ENCODE data around the gene ANTXR1.
"Not testable (repeated sequence)": the region's sequence is repeated elsewhere in the genome, so short reads cannot be mapped to it uniquely, and the experiment has no call there.

ANTXR1 gene

DNA sequence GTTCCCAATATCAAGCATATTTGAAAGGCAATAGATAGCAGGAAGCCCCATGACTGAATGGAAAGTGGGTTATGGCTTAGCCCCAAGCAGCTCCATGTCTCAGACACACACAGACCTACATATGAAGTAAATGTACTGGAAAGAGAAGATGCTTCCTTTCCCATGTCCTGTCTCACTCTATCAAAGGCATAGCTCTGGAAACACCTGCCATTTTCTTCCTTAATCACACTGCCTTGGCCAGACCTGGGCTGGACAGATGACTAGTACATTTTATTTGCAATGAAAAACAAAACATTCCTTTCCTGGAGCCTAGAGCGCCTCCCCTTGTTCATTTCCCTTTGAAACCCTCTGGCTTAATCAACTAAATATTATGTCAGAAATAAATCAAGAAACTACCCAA is 160.7 kb downstream of the ANTXR1 start:
- FAIRE-seq: no peak
- TF ChIP-seq POU2F2 (IDR thresholded peaks at IDR 0.05; ENCODE audit: low read depth, low read length) (no peak), TAF1 (IDR thresholded peaks at IDR 0.05; ENCODE audit: low read depth, low read length) (no peak), SPI1 (IDR thresholded peaks at IDR 0.05; ENCODE audit: low read depth, low read length) (no peak), PAX5 (IDR thresholded peaks at IDR 0.05; ENCODE audit: insufficient read depth, low read length, severe bottlenecking) (no peak), POLR2A (IDR thresholded peaks at IDR 0.05; ENCODE audit: low read depth, low read length) (no peak)
- DNase-seq (ENCODE audit: insufficient read length, low spot score): no peak

DNA sequence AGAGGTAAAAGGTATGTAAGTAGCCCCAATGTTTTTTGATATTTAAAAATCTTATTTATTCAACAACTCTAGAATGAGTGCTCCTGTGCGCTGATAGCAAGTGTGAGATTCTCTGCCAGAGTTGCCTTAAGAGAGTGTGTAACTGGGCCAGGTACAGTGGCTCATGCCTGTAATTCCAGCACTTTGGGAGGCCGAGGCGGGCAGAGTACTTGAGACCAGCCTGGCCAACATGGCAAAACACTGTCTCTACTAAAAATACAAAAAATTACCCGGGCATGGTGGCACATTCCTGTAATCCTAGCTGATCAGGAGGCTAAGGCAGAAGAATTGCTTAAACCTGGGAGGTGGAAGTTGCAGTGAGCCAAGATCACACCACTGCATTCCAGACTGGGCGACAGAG is 161.2 kb downstream of the ANTXR1 start:
- DNase-seq (ENCODE audit: insufficient read length, low spot score); FAIRE-seq: not testable (repeated sequence)

DNA sequence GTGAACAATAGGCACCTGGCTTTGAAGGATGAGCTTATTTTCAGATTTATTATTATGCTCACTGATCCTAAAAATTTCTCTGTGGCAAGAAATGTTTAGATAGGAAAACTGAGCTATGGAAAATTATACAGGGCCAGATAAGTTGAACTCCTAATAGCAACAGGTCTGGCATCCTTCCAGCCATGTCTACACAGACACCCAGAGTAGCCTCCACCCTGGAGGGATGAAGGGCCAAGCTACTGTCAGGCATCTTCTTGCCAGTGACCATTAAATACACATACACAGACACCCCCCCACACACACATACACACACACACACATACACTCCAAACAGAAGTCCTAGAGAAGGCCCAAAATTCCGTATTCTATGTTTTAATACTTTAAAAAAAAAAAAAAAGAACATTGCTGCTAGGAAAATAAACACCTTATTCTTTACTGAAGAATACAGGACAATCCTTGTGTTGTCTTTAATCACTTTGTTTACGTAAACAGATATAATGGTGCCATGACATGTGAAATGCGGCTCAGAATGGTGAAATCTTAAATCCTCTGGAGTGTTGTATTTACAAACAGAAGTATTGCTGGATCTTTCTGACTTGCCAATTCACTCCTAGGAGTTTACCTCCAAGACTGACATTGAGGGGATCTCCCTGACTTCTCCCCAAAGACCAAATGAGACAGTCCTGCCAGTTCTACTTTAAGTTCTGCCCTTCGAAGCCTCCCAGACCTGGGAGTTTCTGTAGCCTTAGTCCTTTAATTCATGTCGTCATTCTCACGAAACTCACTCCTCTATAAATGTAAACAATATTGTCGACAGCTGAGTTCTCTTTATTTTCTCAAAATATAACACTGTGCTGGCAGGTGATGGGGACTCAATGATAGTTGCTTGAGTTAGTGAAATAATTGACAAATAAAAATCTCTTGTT is 163.1 kb downstream of the ANTXR1 start:
- no peak for FAIRE-seq
- DNase-seq (ENCODE audit: insufficient read length, low spot score): no peak
- TF ChIP-seq POU2F2 (IDR thresholded peaks at IDR 0.05; ENCODE audit: low read depth, low read length): no peak
- TF ChIP-seq POLR2A (IDR thresholded peaks at IDR 0.05; ENCODE audit: low read depth, low read length): no peak
- TF ChIP-seq POLR2AphosphoS5 (IDR thresholded peaks at IDR 0.05; ENCODE audit: low read depth, low read length): no peak
- TF ChIP-seq PAX5 (IDR thresholded peaks at IDR 0.05; ENCODE audit: insufficient read depth, low read length, severe bottlenecking): no peak
- no peak for TF ChIP-seq TAF1 (IDR thresholded peaks at IDR 0.05; ENCODE audit: low read depth, low read length)
- TF ChIP-seq SPI1 (IDR thresholded peaks at IDR 0.05; ENCODE audit: low read depth, low read length): no peak

DNA sequence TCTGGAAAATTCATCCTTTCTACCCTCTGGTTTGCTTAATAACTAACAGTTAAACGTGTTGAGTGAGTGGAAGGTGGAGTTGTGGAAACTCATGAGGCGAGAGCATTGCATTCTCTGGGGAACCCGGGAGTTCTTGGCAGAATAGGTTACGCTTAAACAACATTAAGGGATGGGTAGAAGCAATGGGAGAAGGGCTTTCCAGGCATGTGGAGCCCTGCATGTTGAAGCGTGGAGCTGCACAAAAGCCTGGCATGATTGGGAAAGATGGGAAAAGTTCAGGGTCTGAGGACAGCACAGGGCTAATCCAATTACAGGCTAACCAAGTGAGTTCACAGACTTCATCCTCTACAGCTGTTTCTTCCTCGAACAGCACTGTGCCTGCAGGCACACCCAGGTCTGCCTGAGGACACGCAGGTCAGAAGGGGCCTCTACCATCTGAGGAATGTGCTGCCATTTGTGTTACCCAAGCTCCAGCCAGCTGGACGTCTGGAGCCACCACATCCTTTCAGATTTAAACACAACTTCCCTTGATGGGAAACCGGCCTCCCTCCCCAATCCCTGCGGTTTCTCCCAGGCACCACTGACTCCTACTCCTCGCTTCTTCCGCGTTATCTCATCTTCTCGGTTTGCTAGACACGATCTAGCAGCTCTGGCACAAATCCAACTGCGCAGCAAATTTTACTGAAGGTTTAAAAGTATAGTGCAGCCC is 164.2 kb downstream of the ANTXR1 start:
- FAIRE-seq (no peak), DNase-seq (ENCODE audit: insufficient read length, low spot score) (no peak)
- TF ChIP-seq POU2F2 (IDR thresholded peaks at IDR 0.05; ENCODE audit: low read depth, low read length) (no peak), PAX5 (IDR thresholded peaks at IDR 0.05; ENCODE audit: insufficient read depth, low read length, severe bottlenecking) (no peak), SPI1 (IDR thresholded peaks at IDR 0.05; ENCODE audit: low read depth, low read length) (no peak), TAF1 (IDR thresholded peaks at IDR 0.05; ENCODE audit: low read depth, low read length) (no peak), POLR2AphosphoS5 (IDR thresholded peaks at IDR 0.05; ENCODE audit: low read depth, low read length) (no peak), POLR2A (IDR thresholded peaks at IDR 0.05; ENCODE audit: low read depth, low read length) (no peak)

DNA sequence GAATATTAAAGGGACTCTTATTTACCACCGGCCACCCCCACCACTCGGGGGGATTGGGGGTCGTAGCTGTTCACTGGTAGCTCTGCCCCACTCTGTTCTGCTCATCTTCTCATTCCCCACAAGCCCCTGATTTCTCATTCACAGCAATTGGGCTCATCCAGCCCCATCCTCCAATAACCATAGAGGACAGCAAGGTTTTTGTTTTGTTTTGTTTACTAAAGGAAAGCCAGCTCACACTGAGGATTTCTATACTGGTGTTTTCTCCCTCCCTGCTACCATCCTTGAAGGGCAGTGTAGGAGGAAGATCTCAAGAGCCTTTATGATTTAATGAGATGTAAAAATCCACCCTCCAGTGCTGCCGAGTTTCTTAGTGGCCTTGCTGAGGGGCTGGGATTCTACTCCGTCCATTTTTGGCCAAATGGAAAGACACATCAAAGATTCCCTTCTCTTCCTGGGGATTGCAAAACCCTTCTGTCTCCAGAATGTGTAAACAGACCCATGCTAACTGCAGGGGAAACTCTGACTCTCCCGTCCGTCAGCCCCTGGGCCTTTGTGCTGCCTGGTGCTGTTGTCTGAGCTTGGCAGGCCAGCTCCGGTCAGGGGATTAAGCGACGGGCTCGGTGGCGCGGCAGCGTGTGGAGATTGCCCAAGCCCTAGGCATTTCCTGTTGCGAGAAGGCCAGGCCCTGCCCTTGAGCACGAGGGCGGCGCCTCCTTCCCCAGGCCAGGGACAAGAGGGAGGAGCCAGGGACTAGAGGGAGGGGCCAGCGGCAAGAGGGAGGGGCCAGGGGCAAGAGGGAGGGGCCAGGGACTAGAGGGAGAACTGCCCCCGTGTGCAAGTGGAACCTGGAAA is 165.0 kb downstream of the ANTXR1 start:
- TF ChIP-seq TAF1 (IDR thresholded peaks at IDR 0.05; ENCODE audit: low read depth, low read length) (no peak), POLR2A (IDR thresholded peaks at IDR 0.05; ENCODE audit: low read depth, low read length) (no peak), SPI1 (IDR thresholded peaks at IDR 0.05; ENCODE audit: low read depth, low read length) (no peak), POU2F2 (IDR thresholded peaks at IDR 0.05; ENCODE audit: low read depth, low read length) (no peak), POLR2AphosphoS5 (IDR thresholded peaks at IDR 0.05; ENCODE audit: low read depth, low read length) (no peak), PAX5 (IDR thresholded peaks at IDR 0.05; ENCODE audit: insufficient read depth, low read length, severe bottlenecking) (no peak)
- FAIRE-seq (no peak), DNase-seq (ENCODE audit: insufficient read length, low spot score) (no peak)

DNA sequence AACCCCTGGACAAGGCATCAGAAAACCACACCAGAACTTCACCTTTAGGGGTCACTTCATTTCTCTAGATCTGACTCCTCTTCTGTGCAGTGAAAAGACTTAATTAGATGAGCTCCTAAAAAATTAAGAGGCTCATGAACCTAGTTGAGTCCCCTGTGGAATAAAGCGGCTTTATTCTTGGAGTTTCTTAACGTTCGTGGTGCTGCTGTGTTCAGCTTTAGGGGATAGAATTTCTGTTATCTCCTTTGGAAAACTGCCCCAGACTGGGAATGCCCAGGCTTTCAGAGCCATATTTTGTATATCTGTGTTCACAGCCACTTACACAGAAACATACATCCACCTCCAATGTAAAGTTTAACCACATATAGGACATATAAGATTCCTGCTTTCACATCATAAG is 165.8 kb downstream of the ANTXR1 start:
- FAIRE-seq (no peak), DNase-seq (ENCODE audit: insufficient read length, low spot score) (no peak)
- TF ChIP-seq POLR2AphosphoS5 (IDR thresholded peaks at IDR 0.05; ENCODE audit: low read depth, low read length) (no peak), POLR2A (IDR thresholded peaks at IDR 0.05; ENCODE audit: low read depth, low read length) (no peak), SPI1 (IDR thresholded peaks at IDR 0.05; ENCODE audit: low read depth, low read length) (no peak), POU2F2 (IDR thresholded peaks at IDR 0.05; ENCODE audit: low read depth, low read length) (no peak), TAF1 (IDR thresholded peaks at IDR 0.05; ENCODE audit: low read depth, low read length) (no peak), PAX5 (IDR thresholded peaks at IDR 0.05; ENCODE audit: insufficient read depth, low read length, severe bottlenecking) (no peak)

DNA sequence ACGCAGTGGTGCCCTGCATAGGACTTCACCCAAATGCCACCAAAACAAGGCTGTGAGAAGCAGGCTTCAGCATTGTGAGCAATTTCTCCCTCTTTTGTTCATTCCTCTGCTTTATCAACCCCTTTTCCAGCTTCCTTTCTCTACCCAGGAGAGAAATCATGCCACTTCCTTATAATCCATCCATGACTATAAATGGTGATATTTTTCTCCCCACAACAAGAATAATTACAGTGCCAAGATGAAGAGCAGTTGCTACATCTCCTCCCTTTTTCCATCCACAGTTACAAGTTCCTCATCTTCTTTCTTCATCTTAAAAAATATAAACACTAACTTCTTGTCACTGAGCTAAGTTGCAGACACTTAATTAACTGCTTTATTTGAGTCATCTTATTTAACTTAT is 167.2 kb downstream of the ANTXR1 start:
- no peak for DNase-seq (ENCODE audit: insufficient read length, low spot score)
- FAIRE-seq: no peak
- TF ChIP-seq PAX5 (IDR thresholded peaks at IDR 0.05; ENCODE audit: insufficient read depth, low read length, severe bottlenecking) (no peak), POLR2AphosphoS5 (IDR thresholded peaks at IDR 0.05; ENCODE audit: low read depth, low read length) (no peak), POU2F2 (IDR thresholded peaks at IDR 0.05; ENCODE audit: low read depth, low read length) (no peak), TAF1 (IDR thresholded peaks at IDR 0.05; ENCODE audit: low read depth, low read length) (no peak), SPI1 (IDR thresholded peaks at IDR 0.05; ENCODE audit: low read depth, low read length) (no peak), POLR2A (IDR thresholded peaks at IDR 0.05; ENCODE audit: low read depth, low read length) (no peak)

DNA sequence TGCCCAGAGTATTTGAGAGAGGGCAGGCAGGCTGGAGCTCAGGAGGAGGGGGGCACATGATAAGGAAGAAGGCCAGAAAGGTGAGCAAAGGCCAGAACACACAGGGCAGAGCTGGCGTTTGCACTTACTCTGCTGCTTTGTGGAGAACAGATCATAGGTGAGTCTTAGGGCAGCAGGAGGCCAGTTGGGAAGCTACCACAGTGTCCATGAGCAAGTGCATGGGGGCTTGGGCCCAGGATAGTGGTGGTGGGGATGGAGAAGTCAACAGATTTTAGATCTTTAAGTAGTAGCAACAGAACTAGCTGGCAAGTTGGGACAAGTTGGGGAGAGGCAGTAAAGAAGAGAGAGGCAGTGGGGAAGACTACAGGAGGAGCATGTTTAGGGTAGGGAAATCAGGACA is 168.0 kb downstream of the ANTXR1 start:
- no peak for TF ChIP-seq TAF1 (IDR thresholded peaks at IDR 0.05; ENCODE audit: low read depth, low read length)
- TF ChIP-seq PAX5 (IDR thresholded peaks at IDR 0.05; ENCODE audit: insufficient read depth, low read length, severe bottlenecking): no peak
- FAIRE-seq (no peak), DNase-seq (ENCODE audit: insufficient read length, low spot score) (no peak)

DNA sequence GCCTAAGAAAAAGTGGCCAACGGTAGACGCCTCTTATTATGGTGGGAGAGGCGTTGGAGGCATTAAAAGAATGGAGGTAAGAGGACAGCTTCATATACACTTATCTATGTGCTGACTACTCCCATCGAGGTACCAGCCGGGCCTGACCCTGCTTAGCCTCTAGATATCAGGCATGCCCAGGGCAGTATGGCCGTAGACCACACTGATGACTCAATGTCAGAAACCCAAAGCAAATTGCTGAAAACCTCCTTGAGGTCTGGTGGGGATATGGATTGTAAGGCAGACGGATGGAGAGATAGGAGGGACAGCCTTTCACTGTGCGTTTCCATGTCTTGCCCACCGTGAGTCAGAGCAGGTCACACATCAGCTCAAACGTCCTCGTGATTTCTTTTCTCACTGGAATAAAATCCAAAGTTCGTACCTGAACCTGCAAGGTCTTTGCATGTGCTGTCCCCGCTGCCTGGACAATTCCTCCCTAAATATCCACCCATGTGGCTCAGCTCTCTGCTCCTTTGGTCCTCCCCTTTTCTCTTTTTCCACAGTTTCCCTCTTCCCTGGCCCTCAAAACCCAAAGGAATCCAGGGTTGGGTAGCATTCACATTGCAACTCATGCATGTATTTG is 168.9 kb downstream of the ANTXR1 start:
- no peak for DNase-seq (ENCODE audit: insufficient read length, low spot score)
- no peak for TF ChIP-seq POU2F2 (IDR thresholded peaks at IDR 0.05; ENCODE audit: low read depth, low read length)
- no peak for TF ChIP-seq SPI1 (IDR thresholded peaks at IDR 0.05; ENCODE audit: low read depth, low read length)
- no peak for TF ChIP-seq POLR2A (IDR thresholded peaks at IDR 0.05; ENCODE audit: low read depth, low read length)
- TF ChIP-seq POLR2AphosphoS5 (IDR thresholded peaks at IDR 0.05; ENCODE audit: low read depth, low read length): no peak
- TF ChIP-seq PAX5 (IDR thresholded peaks at IDR 0.05; ENCODE audit: insufficient read depth, low read length, severe bottlenecking): no peak
- no peak for TF ChIP-seq TAF1 (IDR thresholded peaks at IDR 0.05; ENCODE audit: low read depth, low read length)
- no peak for FAIRE-seq
